Stimulated activated CD8-positive, alpha-beta memory T cell treated with anti-CD3 and anti-CD28 coated beads, Interleukin-15, amount 100 ng/mL, for 24 hours (primary cell): ENCODE results near the gene MISP.
"Not testable (repeated sequence)": the region's sequence is repeated elsewhere in the genome, so short reads cannot be mapped to it uniquely, and the experiment has no call there.

Source experiments
- DNase-seq: peaks from one replicate; pipeline ENCODE4 v3.0.0-alpha.2; 2020; ENCODE audit warnings: low read depth

MISP gene

GRCh38 chr19:750640-751423, at the start of gene MISP:
TSS of gene MISP (plus strand) at chr19:751112. CDS start at chr19:756947, 5,835 bp downstream.
- no peak for DNase-seq

- DNase-seq: not testable (repeated sequence)
Observed at GRCh38 chr19:702847-703246, 48.1 kb upstream of the MISP start.

GRCh38 chr19:703329-703650, 47.6 kb upstream of the MISP start:
- DNase-seq: no peak

GRCh38 chr19:703651-704446, 47.1 kb upstream of the MISP start:
- peak; percentile 39 for DNase-seq

- no peak for DNase-seq
Observed at GRCh38 chr19:704447-704741, 46.5 kb upstream of the MISP start.

- no peak for DNase-seq
Observed at GRCh38 chr19:708154-709143, 42.5 kb upstream of the MISP start, which contains the start of gene PALM. TSS of gene PALM (plus strand) at chr19:708935. CDS start at chr19:709147, 212 bp downstream.

GRCh38 chr19:709196-709964, 41.5 kb upstream of the MISP start:
- no peak for DNase-seq

- DNase-seq: no peak
Observed at GRCh38 chr19:709965-710571, 40.8 kb upstream of the MISP start.

- DNase-seq: no peak
Observed at GRCh38 chr19:710767-711166, 40.1 kb upstream of the MISP start.

GRCh38 chr19:711254-711653, 39.7 kb upstream of the MISP start:
- no peak for DNase-seq

- no peak for DNase-seq
Observed at GRCh38 chr19:715347-715746, 35.6 kb upstream of the MISP start.

- DNase-seq: no peak
Observed at GRCh38 chr19:718251-718951, 32.5 kb upstream of the MISP start.

- DNase-seq: no peak
Observed at GRCh38 chr19:718991-719512, 31.9 kb upstream of the MISP start.

GRCh38 chr19:719636-720344, 31.1 kb upstream of the MISP start:
- DNase-seq: no peak

GRCh38 chr19:720345-721160, 30.4 kb upstream of the MISP start:
- DNase-seq: no peak

- no peak for DNase-seq
Observed at GRCh38 chr19:722553-723101, 28.3 kb upstream of the MISP start.

GRCh38 chr19:723247-723646, 27.7 kb upstream of the MISP start:
- no peak for DNase-seq

GRCh38 chr19:723714-724113, 27.2 kb upstream of the MISP start:
- DNase-seq: no peak
